Measurements from ENCODE around the gene NPL.
A peak's percentile ranks its signal among the peaks of the same experiment; 100 is the strongest.

DNA sequence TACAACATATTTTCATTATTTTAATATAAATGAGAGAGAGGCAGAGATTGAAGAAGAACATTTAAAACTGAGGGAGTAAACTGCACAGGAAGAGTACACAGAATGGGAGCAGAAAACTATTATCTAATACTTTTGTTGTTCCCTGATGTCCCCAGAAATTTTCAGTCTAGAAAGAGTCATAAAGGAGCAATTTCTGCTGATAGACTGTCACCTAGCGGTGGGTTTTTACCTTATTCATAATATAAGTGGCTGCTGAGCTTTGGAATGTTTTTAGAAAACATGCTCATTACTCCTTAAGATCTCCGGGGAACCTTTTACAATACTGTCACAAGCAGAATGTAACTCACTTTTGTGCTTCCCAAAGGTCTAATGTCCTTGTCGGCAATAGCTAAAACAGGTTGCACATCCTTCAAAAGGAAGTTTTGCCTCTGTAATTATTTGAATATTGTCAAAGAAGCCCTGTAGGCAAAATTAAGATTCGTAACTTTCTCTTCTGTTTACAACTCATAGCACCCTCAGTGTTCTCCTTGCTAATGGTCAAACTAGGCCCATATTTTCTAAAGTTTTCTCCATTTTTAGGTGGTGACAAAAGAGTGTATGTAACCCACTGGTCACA is 4.9 kb upstream of the NPL start:
- TF ChIP-seq, protein P1, sequence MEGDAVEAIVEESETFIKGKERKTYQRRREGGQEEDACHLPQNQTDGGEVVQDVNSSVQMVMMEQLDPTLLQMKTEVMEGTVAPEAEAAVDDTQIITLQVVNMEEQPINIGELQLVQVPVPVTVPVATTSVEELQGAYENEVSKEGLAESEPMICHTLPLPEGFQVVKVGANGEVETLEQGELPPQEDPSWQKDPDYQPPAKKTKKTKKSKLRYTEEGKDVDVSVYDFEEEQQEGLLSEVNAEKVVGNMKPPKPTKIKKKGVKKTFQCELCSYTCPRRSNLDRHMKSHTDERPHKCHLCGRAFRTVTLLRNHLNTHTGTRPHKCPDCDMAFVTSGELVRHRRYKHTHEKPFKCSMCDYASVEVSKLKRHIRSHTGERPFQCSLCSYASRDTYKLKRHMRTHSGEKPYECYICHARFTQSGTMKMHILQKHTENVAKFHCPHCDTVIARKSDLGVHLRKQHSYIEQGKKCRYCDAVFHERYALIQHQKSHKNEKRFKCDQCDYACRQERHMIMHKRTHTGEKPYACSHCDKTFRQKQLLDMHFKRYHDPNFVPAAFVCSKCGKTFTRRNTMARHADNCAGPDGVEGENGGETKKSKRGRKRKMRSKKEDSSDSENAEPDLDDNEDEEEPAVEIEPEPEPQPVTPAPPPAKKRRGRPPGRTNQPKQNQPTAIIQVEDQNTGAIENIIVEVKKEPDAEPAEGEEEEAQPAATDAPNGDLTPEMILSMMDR (conservative IDR thresholded peaks at IDR 0.05; ENCODE audit: low read depth, low read length): peak; percentile 78
- TF ChIP-seq EZH2 (IDR thresholded peaks at IDR 0.05; ENCODE audit: borderline replicate concordance, low read depth, low read length, poor library complexity, severe bottlenecking): no peak
